ENCODE results near the gene PLXNA3.

PLXNA3 gene

DNA sequence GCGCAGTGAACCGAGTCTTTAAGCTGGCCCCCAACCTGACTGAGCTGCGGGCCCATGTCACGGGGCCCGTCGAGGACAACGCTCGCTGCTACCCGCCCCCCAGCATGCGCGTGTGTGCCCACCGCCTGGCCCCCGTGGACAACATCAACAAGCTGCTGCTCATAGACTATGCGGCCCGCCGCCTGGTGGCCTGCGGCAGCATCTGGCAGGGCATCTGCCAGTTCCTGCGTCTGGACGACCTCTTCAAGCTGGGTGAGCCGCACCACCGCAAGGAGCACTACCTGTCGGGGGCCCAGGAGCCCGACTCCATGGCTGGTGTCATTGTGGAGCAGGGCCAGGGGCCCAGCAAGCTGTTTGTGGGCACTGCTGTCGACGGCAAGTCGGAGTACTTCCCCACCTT is 2.2 kb downstream of the PLXNA3 start:
- no peak for DNase-seq

DNA sequence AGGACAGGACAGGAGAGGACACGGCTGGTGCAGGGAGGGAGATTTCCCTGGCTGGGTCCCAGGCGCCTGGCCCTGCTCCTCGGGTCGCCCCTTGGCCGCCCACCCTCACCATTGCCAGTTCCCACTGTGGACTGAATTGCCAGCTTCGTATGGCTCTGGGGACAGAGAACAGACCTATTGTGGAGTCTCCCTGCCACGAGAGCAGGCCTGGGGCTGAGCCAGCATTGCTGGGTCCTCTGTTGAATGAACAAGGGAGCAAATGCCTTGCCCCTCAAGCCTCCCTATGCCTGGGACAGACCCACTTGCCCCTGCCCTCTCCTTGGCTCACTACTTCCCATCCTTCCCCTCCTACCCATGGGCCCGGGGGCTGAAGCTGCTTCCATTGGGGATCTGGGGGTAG is 4.3 kb downstream of the PLXNA3 start:
- DNase-seq: no peak

DNA sequence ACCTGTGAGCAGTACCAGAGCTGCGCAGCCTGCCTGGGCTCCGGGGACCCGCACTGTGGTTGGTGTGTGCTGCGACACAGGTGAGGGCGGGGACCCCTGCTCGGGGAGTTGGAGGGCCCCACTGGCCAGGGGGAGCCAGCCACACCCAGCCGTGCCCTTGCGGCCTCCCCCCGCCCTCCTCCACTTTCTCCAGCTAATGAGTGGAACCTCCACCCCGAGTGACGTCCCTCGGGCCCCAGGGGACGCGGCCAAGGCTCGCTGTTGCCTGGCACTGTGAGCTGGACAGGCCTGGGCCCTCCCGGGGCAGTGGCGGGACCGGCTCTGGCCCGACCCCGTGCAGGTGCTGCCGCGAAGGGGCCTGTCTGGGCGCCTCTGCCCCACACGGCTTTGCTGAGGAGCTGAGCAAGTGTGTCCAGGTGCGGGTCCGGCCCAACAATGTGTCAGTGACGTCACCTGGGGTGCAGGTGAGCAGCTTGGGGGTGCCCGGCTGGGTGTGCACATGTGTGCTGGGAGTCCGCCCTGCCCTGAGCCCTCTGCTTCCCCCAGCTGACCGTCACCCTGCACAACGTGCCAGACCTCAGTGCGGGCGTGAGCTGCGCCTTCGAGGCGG is 5.6 kb downstream of the PLXNA3 start:
- DNase-seq: no peak

DNA sequence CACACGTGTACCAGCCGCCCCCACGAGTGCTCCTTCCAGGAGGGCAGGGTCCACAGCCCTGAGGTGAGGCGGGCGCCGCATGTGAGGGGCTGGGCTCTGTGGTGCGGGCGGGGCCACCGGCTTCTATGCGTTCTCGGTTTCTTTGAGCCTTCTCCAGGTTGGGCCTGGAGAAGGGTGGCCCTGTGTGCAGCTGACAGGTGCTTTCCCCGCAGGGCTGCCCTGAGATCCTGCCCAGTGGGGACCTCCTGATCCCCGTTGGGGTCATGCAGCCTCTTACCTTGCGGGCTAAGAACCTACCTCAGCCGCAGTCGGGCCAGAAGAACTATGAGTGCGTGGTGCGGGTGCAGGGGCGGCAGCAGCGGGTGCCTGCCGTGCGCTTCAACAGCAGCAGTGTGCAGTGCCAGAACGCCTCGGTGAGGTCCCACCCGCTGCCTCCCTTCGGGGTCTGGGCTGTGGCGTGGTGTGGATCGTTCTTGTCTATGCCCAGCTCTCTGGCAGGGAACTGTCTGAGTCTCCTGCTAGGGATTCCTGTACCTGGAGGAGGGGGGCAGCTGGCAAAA is 6.8 kb downstream of the PLXNA3 start:
- no peak for DNase-seq

DNA sequence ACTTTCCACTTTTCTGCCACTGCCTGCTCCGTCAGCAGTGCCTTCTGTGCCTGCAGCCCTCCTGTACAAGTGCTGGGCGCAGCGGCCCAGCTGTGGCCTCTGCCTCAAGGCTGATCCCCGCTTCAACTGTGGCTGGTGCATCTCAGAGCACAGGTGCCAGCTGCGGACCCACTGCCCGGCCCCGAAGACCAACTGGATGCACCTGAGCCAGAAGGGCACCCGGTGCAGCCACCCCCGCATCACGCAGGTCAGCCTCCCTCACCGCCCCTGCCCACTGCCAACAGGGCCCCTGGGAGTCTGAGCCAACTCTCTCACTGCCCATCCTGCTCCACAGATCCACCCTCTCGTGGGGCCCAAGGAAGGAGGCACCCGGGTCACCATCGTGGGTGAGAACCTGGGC is 7.5 kb downstream of the PLXNA3 start:
- no peak for DNase-seq

DNA sequence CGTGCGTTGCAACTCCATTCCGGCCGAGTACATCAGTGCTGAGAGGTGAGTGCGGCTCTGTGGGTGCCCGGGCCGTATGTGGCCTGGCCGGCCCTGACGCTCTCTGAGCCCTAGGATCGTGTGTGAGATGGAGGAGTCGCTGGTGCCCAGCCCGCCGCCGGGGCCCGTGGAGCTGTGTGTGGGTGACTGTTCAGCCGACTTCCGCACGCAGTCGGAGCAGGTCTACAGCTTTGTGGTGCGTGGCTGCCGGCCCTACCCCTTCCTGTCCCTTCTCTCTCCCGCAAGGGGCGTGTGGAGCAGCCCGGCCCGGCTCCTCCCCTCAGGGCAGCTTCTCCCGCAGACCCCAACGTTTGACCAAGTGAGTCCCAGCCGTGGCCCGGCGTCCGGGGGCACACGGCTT is 8.0 kb downstream of the PLXNA3 start:
- no peak for DNase-seq

DNA sequence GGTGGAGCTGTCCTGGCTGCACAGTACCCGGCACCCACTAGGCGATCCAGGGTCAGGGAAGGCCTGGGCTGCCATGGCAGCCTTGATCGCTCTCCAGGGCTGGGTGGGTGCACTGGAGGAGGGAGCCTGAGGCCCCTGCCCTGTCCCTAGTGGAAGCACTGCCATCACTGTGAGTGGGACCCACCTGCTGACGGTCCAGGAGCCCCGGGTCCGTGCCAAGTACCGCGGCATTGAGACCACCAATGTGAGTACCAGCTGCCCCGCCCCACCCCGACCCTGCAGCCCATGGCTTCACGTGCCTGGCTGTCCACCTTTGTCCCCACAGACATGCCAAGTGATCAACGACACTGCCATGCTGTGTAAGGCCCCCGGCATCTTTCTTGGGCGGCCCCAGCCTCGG is 8.8 kb downstream of the PLXNA3 start:
- no peak for DNase-seq

DNA sequence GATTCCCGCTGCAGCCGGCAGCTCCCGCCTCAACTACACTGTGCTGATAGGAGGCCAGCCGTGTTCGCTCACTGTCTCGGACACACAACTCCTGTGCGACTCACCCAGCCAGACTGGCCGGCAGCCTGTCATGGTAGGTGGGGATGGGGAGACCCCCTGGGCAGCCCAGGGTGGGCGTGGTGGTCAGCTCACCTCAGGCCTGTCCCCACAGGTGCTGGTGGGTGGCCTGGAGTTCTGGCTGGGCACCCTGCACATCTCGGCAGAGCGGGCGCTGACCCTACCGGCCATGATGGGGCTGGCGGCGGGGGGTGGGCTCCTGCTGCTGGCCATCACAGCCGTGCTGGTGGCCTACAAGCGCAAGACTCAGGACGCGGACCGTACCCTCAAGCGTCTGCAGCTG is 9.5 kb downstream of the PLXNA3 start:
- no peak for DNase-seq

DNA sequence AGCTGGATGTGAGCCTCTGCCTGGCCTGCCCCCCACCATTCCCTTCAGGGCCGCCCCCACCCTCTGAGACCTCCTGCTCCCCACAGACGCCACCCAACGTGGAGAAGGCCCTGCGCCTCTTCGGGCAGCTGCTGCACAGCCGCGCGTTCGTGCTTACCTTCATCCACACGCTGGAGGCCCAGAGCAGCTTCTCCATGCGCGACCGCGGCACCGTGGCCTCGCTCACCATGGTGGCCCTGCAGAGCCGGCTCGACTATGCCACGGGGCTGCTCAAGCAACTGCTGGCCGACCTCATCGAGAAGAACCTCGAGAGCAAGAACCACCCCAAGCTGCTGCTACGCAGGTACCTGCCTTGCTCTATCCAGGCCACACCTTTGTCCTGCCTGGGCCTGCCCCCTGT is 10.1 kb downstream of the PLXNA3 start:
- DNase-seq: no peak

DNA sequence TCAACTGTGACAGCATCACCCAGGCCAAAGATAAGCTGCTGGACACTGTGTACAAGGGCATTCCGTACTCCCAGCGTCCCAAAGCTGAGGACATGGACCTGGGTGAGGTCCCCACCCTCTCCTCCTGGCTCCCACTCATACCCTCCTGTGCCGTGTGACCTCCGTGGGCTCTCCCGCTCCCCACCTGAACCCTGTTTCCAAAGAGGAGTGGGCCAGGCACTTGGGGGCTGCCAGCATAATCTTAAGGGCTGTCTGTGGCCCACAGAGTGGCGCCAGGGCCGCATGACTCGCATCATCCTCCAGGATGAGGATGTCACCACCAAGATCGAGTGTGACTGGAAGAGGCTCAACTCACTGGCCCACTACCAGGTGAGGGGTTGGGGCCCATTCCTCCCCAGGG is 11.0 kb downstream of the PLXNA3 start:
- no peak for DNase-seq

DNA sequence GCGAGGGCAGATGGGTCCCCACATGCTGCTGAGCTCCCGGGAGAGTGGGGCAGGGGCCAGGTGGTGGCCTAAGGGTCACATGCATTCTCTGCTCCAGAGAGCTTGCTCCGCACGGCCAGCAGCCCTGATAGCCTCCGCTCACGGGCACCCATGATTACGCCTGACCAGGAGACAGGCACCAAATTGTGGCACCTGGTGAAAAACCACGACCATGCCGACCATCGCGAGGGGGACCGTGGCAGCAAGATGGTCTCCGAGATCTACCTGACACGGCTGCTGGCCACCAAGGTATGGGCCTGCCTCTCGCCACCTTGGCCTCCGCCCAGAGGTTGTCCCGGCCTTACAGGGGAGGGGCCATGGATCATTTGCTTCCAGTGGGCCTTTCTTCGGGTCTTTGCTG is 11.8 kb downstream of the PLXNA3 start:
- no peak for DNase-seq

DNA sequence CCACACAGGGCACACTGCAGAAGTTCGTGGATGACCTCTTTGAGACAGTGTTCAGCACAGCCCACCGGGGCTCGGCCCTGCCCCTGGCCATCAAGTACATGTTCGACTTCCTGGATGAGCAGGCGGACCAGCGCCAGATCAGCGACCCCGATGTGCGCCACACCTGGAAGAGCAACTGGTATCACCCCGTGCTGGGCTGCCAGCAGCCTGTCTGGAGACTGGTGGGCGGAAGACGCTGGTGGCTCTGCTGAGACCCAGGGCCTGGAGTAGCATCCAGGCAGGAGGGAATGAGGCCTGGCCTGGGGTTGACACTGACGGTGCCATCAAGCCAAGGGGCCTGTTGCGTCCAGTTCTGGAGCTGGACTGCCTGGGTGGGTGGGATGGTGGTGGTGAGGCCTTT is 12.4 kb downstream of the PLXNA3 start:
- DNase-seq: no peak

DNA sequence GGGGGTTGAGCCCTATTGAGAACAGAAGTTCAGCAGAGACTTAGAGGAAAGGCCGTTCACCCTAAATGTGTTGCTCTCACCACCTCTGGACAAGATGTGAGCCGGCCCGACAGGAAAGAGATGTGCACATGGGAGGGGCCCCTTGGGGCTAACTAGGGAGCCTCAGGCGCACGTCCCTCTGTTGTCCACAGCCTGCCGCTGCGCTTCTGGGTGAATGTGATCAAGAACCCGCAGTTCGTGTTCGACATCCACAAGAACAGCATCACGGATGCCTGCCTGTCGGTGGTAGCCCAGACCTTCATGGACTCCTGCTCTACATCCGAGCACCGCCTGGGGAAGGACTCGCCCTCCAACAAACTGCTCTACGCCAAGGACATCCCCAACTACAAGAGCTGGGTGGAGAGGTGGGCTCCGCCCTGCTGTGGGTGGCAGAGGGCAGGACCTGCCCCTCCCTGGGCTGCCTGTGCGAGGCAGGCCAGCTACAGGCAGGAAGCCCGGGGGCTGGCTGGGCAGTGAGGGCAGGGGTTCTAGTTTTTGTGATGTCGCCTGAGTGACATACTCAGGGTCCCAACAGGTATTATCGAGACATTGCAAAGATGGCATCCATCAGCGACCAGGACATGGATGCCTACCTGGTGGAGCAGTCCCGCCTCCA is 13.0 kb downstream of the PLXNA3 start:
- no peak for DNase-seq

DNA sequence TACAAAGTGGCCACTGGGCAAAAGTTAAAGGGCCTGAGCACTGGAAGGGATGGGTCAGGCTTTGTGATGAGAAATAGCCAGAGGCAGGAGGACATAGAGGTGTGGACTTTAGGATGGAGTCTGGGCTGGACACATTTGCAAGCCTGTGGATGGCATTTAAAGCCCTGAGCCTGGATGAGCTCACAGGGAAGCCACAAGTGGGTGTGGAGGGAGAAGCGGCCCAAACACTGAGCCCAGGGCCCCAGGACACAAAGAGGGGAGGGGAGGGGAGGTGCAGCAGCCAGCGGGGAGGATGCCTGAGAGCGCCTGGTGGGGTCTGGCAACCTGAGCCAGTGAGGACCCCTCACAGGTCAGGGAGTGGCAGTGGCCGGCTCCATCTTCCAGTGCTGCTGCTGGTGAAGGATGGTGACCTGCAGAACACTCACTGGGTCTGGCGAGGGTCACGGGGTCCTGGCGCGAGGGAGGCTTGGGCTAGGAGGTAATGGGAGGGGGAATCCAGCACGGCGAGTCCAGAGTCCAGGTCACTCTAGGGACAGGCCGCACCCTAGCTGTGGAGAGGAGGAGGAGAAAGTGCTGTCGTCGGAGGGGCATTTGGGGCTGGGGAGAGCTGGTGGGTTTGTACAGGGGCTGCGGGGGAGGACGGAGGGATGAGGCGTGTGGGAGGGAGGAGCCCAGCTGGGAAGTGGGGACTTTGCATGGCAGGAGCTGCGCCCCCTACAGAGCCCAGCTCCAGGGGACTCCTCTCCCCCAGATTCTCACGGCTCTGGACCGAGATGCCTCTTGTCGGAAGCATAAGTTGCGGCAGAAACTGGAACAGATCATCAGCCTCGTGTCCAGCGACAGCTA is 14.0 kb downstream of the PLXNA3 start:
- DNase-seq: no peak

DNA sequence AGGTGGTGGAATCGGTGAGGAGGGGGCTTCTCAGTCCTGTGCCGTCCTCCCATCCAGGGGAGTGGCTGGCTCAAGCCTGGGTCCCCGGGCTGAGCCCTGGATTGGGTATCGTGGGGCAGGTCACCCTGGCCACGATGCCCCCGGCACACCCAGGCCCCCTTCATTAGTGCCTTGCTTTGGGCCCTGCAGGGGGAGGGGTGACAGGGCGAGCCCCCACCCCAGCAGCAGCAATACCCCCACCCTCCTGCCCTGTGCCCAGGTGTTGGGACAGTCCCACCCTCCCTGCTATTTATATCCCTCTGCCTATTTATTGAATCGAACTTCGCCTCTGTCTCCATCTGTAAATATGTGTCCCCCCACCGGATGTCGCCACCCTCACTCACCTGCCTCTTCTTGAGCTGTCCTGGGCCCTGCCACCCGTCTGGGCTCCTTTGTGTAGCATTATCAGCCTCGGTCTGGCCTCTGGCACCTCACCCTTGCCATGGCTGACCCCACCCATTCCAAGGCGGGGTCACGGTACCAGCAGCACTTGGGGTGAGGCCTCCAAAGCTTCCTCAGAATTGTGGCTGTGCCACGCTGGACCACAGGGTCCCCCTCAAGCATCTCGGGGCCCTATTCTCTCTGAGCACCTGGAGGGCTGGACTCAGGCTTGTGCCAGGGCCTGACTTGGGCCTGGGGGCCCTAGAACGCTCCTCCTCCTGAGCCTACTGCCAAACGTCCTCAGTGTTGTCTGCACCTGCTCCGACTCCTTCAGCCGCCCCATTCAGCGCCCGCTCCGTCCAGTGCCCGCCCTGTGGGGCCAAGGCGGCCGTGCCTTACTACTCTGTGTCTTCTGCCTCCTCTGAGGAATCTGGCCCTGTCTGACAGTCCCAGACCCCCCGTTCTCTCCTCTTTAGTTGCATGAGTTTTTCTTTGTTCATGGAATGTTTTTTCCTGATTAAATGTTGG is 14.9 kb downstream of the PLXNA3 start:
- no peak for DNase-seq

DNA sequence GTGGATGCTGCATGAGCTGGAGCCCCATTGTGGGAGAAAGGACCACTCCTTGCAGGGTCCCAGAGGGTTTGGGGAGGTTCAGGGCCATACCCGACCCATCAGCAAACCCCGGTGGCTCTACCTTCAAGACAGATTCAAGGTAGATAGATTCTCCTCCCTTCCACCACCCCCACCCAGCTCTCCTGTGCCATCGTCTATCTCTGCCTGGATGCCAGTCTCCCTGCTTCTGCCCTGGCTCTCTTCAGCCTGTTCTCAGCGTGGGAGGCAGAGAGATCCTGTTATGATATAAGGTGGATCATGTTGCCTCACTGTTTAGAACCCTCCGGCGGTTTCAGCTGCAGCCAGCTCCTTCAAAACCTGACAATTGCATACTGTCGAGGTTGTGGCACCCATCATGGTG is 15.6 kb downstream of the PLXNA3 start:
- DNase-seq: no peak

DNA sequence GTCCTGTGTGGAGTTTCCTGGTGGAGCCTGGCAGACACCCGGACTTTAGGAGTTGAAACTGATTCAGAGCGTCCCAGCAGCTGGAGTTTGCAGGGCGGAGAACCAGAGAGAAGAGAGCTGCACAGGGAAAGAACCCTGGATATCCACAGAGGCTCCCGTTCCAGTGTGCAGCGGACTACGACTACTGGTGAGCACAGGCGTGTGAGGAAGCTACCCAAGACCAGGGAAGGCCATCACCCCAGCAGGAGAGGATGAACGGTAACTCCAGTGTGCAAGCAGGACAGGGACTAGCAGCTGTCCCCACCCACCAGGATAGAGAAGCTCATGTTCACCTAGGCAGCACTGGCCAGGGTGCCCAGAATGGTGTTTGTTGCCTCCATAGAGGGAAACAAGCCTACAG is 18.7 kb downstream of the PLXNA3 start:
- no peak for DNase-seq

DNA sequence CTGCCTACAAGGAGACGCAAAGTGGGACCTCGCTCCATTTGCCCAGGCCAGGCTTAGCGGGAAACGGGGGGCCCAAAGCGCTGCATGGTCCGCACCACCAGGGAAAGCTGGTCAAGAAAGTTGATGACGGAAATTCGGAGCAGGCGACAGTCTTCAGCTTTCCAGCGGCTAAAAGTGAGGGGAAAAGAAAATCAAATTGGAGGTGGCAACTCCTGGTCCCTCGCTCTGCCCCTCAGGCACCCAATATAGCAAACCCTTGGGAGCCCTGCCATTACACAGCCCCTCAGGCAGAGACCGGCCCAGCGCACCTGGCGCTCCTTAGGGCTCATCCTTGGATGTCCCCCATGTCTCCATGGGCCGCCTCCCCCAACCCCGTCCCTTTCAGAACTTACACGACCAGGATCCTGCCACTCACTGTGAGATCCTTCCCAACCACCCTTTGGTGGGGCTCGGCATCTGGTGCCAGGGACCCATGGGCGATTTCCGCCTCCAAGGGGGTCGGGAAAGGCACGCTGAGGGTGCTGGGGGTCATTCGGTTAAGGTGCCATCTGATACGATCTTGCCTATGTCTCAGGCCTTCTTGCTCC is 19.9 kb downstream of the PLXNA3 start:
- DNase-seq: no peak

DNA sequence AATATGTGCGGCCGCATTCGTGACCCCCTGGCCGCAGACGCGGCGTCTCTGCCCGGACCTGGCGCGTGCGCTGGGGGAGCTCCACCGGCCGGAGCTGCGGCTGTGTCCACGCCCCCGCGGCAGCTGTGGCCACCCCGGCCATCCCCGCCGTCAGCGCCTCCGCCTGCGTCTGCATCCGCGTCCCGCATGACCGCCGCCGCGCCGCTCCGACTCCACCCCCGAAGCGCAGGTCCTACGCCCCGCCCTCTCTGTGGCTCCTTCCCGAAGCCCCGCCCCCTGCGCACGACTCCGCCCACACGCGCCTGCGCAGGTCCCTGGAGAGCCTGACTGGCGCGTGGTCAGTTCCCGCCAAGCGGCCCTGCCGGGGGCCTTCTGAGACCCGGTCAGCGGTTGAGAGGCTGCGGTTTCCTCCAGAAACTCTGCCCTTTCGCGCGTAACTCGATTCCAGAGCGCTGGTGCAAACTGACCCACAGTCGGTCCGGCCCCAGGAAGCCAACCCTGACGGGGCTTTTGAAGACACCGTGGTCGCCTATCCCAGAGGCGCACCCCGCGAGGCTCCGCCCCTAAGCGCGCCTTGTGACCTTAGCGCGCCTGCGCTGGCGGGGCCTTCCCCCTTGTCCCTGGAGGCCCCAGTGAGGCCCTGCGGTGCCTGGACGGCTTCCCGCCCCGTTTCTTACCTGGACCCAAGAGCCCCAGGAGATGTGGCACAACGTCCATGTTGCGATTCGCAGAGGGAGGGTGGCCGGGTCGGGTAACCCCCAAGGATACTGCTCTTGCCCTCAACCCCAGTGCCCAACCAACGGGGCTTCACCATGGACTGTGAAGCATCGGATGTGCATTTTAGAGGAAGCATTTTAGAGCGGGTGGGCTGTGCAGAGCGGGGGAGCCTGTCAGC is 20.9 kb downstream of the PLXNA3 start, which contains the start of gene LAGE3:
Gene LAGE3 (minus strand): TSS at position 554 of the 895 bp plus-strand sequence. CDS start 366 bp downstream, at position 188.
- DNase-seq: peak; percentile 95 to 97

DNA sequence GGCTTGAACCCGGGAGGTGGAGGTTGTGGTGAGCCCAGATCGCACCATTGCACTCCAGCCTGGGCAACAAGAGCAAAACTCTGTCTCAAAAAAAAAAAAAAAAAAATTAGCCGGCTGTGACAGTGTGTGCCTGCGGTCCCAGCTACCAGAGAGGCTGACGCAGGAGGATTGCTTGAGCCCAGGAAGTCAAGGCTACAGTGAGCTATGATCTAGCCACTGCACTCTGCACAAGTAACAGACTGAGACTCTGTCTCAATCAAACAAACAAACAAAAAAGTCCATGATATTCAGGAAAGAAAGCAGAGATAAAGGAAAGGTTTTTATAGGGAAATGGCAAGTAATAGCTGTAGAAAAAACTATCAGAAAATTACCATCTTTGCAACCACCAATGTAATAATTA is 23.1 kb downstream of the PLXNA3 start:
- DNase-seq: no peak

Data from NCI-H187 (cell line).